Stomach smooth muscle (tissue), 2 donors: ENCODE results near the gene GKN1.

Experiments
- H3K27ac ChIP-seq: one replicate; pipeline ENCODE4 v1.7.0; 2013; ENCODE audit warnings: mild to moderate bottlenecking, low read length, inconsistent platforms
- H3K27me3 ChIP-seq, 2 donors: one replicate each; pipeline ENCODE4 v1.7.0; 2013; ENCODE audit warnings: low read length in 2 of 2; ENCODE audit not compliant: insufficient read depth in 2 of 2, control insufficient read depth in 1 of 2
- H3K36me3 ChIP-seq, 2 donors: one replicate each; pipeline ENCODE4 v1.7.0; 2013; ENCODE audit warnings: low read length in 2 of 2; ENCODE audit not compliant: control insufficient read depth in 2 of 2, insufficient read depth in 2 of 2
- H3K4me1 ChIP-seq: one replicate; pipeline ENCODE4 v1.7.0; 2013; ENCODE audit warnings: low read length; ENCODE audit not compliant: control insufficient read depth, insufficient read depth
- H3K4me3 ChIP-seq, 2 donors: one replicate each; pipeline ENCODE4 v1.7.0; 2013; ENCODE audit warnings: low read length in 2 of 2
- H3K9ac ChIP-seq, 2 donors: one replicate each; pipeline ENCODE4 v1.7.0; 2013; ENCODE audit warnings: low read length in 2 of 2, mild to moderate bottlenecking in 1 of 2
- H3K9me3 ChIP-seq, 2 donors: one replicate each; pipeline ENCODE4 v1.7.0; 2013; ENCODE audit warnings: low read length in 2 of 2; ENCODE audit not compliant: control insufficient read depth in 2 of 2
- donor health status: healthy.
- donor health status: Pancreatic carcinoma.

The GKN1 gene, protein sequence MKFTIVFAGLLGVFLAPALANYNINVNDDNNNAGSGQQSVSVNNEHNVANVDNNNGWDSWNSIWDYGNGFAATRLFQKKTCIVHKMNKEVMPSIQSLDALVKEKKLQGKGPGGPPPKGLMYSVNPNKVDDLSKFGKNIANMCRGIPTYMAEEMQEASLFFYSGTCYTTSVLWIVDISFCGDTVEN

DNA sequence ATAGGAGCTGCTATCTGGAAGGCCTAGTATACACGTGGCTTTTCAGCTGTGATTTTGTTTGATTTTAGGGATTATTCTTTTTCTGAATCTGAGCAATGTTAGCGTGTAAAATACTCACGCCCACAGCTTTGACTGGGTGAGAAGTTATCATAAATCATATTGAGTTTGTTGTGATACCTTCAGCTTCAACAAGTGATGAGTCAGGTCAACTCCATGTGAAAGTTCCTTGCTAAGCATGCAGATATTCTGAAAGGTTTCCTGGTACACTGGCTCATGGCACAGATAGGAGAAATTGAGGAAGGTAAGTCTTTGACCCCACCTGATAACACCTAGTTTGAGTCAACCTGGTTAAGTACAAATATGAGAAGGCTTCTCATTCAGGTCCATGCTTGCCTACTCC, at the start of gene GKN1:
GKN1 (plus strand) TSS at position 386 of the 400 bp plus-strand sequence. CDS start 42 bp downstream, outside the sequence.
- H3K9ac ChIP-seq = no peak within 1 kb of the TSS
- no peaks in the 10 kb centered on the region for H3K4me1 ChIP-seq
- no peaks in the 10 kb centered on the region for H3K27me3 ChIP-seq
- no peaks in the 10 kb centered on the region for H3K36me3 ChIP-seq
- H3K27ac ChIP-seq = no peak within 1 kb of the TSS
- no peak within 1 kb of the TSS for H3K4me3 ChIP-seq
- H3K9me3 ChIP-seq = no peaks in the 10 kb centered on the region

DNA sequence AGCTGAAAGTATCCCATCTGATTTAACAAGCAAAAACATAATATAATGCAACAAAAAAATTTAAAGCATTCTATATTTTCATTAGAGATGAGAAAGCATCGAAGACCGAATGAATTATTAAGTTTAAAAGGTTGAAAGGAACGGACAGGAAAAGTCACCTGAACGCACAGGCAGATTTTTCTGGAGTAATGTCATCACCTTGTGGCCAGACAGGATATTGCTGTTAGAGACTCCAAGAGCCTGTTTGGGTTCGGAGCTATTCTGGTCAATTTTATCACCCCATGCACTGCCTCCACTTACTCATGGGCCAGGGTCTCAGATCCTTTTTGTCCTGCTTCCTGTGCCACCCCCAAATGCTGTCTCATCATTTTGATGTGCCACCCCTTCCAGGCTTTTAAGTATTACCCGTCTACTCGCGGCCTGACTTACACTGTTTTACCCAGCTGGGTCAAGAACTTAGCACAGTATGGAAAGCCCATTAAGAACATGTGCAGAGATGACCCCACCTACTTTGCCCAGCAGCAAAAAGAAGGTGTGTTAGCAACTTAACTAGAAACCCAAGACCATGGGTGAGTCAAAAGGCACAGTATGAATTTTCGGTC, 49.0 kb upstream of the GKN1 start:
- Histone ChIP-seq H3K27me3 (no peaks in the 10 kb centered on the region), H3K9me3 (no peaks in the 10 kb centered on the region), H3K4me3 (no peak overlapping the region), H3K27ac (no peak overlapping the region), H3K4me1 (no peaks in the 10 kb centered on the region), H3K36me3 (no peaks in the 10 kb centered on the region), H3K9ac (no peak overlapping the region)

DNA sequence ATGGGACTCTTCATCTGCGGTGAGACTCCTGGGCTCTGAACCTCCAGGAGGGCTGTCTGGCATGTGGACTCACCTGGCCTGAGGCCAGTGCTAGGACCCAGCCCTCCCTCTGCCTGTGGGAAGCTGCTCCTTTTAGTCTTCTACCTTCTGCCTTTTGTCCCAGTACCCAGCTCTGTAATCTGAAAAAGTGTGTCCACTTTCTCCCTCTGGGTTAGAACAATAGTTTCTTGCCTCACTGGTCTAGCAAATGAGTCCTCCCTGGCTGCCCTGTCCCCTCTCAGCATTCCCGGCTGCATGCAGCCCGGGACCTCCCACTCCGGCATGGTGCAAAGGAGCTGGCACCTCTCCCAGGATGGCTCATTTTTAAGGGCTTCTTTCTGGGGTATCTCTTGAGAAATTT, 47.6 kb upstream of the GKN1 start:
- H3K9me3 ChIP-seq = no peaks in the 10 kb centered on the region
- no peak overlapping the region for H3K9ac ChIP-seq
- no peaks in the 10 kb centered on the region for H3K4me1 ChIP-seq
- no peak overlapping the region for H3K27ac ChIP-seq
- H3K4me3 ChIP-seq = no peak overlapping the region
- H3K36me3 ChIP-seq = no peaks in the 10 kb centered on the region
- no peaks in the 10 kb centered on the region for H3K27me3 ChIP-seq

DNA sequence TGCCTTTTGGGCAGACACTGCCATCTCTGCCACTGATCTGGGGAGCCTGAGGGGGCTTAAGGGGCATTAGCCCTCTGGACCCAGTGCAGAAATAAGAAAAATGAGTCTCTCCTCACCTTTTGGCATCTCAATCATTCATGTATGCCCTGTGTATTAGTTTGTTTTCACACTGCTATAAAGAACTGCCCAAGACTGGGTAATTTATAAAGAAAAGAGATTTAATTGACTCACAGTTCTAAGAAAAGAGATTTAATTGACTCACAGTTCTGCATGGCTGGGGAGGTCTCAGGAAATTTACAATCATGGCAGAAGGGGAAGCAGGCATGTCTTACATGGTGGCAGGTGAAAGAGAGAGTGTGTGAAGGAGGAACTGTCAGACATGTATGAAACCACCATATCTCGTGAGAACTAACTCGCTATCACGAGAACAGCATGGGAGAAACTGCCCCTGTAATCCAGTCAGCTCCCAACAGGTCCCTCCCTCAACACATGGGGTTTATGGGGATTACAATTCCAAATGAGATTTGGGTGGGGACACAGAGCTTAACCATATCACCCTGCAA, 43.2 kb upstream of the GKN1 start:
- Histone ChIP-seq H3K27ac (no peak overlapping the region), H3K9ac (no peak overlapping the region), H3K4me1 (peaks cover 2% of the 10 kb centered on the region), H3K36me3 (no peaks in the 10 kb centered on the region), H3K9me3 (no peaks in the 10 kb centered on the region), H3K27me3 (no peaks in the 10 kb centered on the region), H3K4me3 (no peak overlapping the region)

DNA sequence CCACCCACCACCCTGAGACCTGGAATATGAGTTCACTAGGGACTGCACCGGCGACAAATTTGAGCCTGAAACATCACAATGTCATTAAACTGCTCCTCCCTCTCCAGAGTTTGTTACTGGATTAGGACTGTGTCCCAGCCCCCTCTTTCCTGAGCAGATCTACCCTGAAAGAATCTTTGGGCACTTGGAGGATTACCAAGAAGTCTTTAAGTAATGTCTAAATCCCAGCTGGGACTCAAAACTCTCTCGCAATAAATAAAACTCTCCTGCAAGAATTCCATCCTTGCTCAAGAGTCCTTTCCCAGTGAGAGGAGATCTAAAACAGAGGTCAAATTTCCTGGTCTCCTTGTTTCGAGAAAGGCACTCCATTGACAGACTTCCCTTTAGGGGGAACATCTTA, 42.6 kb upstream of the GKN1 start:
- Histone ChIP-seq H3K4me1 (peaks cover 2% of the 10 kb centered on the region), H3K9me3 (no peaks in the 10 kb centered on the region), H3K27me3 (no peaks in the 10 kb centered on the region), H3K27ac (no peak overlapping the region), H3K9ac (no peak overlapping the region), H3K36me3 (no peaks in the 10 kb centered on the region), H3K4me3 (no peak overlapping the region)

DNA sequence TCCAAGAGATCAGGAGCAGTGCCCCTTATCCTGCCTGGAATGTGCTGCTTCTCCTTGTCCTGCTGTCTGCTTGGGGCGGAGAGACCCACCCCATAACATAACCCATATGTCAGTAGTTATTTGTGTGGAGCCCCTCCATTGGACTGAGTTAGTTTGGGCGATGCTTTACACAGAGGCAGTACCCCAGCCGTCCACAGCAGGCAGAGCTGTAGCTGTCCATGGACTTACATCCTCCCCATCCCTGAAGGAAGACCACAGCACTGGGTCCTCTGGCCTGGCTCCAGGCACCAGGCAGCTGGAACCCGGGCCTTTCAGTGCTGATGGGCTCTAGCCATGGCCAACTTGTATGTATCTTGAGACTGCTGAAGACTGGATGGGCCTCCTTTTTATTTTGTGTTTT, 42.0 kb upstream of the GKN1 start:
- no peaks in the 10 kb centered on the region for H3K36me3 ChIP-seq

DNA sequence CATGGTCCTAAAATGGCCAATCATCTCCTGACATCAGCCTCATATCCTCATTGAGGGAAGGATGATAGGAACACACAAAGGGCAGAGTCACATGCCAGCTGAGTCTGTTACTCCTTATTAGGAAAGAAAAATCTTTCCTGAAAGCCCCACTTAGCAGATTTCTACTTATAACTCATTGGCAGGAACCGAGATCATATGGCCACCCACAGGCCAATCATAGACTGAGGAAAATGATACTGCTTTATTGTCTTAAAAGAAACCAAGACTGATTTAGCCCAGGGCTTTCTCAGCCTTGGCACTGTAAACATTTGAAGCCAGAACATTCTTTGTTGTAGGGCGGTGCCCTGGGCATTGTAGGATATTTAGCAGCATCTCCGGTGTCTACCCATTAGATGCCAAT, 40.4 kb upstream of the GKN1 start:
- H3K9me3 ChIP-seq = no peaks in the 10 kb centered on the region

More for the DNA sequence above, 42.0 kb upstream of the GKN1 start:
- no peak overlapping the region for H3K4me3 ChIP-seq
- no peak overlapping the region for H3K27ac ChIP-seq
- H3K9me3 ChIP-seq = no peaks in the 10 kb centered on the region
- peaks cover 2% of the 10 kb centered on the region for H3K4me1 ChIP-seq
- no peak overlapping the region for H3K9ac ChIP-seq
- no peaks in the 10 kb centered on the region for H3K27me3 ChIP-seq

DNA sequence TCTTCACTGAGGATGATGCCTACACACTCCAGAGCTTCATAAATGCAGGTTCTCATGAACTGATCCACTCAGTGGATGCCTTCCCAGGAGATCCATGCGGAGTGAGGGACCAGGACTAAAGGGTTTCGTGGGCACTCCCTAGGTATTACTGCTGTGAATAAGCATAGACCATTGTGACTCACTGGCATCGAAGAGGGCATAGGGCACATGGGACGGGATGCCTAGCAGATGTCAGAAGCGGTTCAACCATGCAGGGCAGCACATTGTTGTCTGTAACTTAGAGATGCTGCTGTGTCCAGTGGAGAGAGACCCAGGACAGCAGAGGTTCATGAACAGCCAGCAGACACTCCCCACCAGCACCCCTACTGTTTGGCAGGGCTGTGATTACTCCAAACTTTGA, 39.0 kb upstream of the GKN1 start:
- Histone ChIP-seq H3K27me3 (no peaks in the 10 kb centered on the region), H3K4me1 (peaks cover 2% of the 10 kb centered on the region), H3K36me3 (no peaks in the 10 kb centered on the region), H3K4me3 (no peak overlapping the region), H3K27ac (no peak overlapping the region), H3K9ac (no peak overlapping the region), H3K9me3 (no peaks in the 10 kb centered on the region)

More for the DNA sequence above, 40.4 kb upstream of the GKN1 start:
- no peak overlapping the region for H3K9ac ChIP-seq
- no peak overlapping the region for H3K4me3 ChIP-seq
- no peaks in the 10 kb centered on the region for H3K27me3 ChIP-seq
- no peaks in the 10 kb centered on the region for H3K36me3 ChIP-seq
- peaks cover 2% of the 10 kb centered on the region for H3K4me1 ChIP-seq
- no peak overlapping the region for H3K27ac ChIP-seq

DNA sequence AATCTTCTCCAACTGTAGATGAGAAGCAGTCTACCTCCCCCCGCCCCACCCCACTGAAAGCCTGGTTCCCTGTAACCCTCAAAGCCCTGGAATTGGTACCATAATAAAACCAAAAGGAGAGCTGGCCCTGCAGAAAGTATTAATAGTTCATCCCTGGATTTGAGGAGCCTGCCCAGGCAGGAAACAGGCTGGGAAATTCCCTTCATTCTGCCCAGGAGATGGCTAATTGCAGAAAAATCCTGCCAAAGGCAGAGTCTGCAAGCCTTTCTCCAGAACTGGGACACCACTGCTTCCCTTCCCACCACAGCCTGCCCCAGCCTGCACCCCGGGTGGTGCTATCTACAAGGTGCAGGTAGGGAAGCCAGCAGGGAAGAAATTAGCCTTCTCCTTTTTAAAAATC, 38.0 kb upstream of the GKN1 start:
- peaks cover 2% of the 10 kb centered on the region for H3K4me1 ChIP-seq
- H3K36me3 ChIP-seq = no peaks in the 10 kb centered on the region
- H3K27ac ChIP-seq = no peak overlapping the region
- H3K27me3 ChIP-seq = no peaks in the 10 kb centered on the region
- H3K4me3 ChIP-seq = no peak overlapping the region
- no peak overlapping the region for H3K9ac ChIP-seq
- H3K9me3 ChIP-seq = no peaks in the 10 kb centered on the region

DNA sequence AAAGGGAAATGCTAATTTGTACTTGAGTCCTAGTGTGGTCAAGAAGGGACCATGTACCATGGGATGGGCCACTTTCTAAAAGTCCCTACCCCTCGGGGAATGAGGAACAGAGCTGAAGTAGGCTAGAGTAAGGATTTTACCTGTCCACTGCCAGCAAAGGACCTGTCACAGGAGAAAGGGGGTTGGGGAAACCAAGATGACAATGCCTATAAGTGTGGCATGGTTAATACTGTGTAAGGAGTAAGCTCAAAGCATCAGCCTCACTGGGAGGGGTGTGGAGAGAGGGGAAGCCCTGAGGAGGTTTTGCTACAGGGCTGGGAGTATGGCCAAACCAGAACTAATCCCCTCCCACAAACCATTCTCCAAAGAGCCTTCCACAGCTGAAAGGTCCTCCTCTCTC, 37.5 kb upstream of the GKN1 start:
- H3K9me3 ChIP-seq = no peaks in the 10 kb centered on the region
- H3K4me1 ChIP-seq = peaks cover 2% of the 10 kb centered on the region
- H3K9ac ChIP-seq = no peak overlapping the region
- no peaks in the 10 kb centered on the region for H3K27me3 ChIP-seq
- no peak overlapping the region for H3K4me3 ChIP-seq
- H3K36me3 ChIP-seq = no peaks in the 10 kb centered on the region
- H3K27ac ChIP-seq = no peak overlapping the region

DNA sequence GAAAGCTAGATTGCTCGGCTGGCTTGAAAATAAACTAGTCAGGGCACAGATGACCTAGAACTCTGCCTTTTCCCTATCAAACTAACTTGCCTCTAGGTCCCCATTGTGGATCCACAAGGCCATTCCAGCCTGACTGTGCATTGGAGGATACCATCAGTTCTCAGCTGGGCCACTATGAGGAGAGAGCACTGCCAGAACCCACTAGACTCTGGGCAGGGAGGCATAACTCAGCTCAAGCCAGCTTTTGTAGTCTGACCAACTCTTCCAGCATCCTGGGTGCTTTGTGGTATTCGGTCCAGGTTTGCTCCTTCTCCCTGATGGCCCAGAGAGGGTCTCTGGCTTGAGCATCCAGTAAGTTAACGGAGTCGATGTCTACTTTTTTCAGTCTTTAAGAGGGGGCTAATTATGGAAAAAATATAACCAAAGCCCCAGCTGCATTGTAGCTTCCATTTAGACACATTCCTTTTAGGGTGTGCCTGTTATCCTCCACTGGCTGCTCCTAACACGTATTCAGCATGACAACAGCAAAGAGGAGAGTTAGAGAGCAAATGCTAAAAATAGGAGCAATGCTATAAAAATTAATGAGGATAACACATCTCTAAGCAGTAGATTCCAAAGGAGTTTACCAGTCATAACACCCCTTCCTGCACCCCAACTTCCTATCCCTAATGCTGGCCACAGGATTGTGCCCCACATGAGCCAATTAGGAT, 36.9 kb upstream of the GKN1 start:
- Histone ChIP-seq H3K9ac (no peak overlapping the region), H3K27ac (no peak overlapping the region), H3K9me3 (no peaks in the 10 kb centered on the region), H3K36me3 (no peaks in the 10 kb centered on the region), H3K4me1 (no peaks in the 10 kb centered on the region), H3K27me3 (no peaks in the 10 kb centered on the region), H3K4me3 (no peak overlapping the region)
